ENCODE data around the gene ZNF575.

Gene ZNF575

GRCh38 chr19:43552198-43552450 is 19.1 kb downstream of the ZNF575 start:
- TF ChIP-seq CTCF (IDR thresholded peaks at IDR 0.05; ENCODE audit: low read depth, low read length, missing control alignments), result no peak

GRCh38 chr19:43552616-43553015 is 19.6 kb downstream of the ZNF575 start:
- no peak for TF ChIP-seq CTCF (IDR thresholded peaks at IDR 0.05; ENCODE audit: low read depth, low read length, missing control alignments)
- DNase-seq (ENCODE audit: low read depth), result no peak

More at GRCh38 chr19:43552198-43552450, 19.1 kb downstream of the ZNF575 start:
- no peak overlapping the region for H3K4me3 ChIP-seq (ENCODE audit: low read depth, low read length)
- no peak for DNase-seq (ENCODE audit: low read depth)

GRCh38 chr19:43553656-43554055 is 20.7 kb downstream of the ZNF575 start:
- no peak overlapping the region for H3K4me3 ChIP-seq (ENCODE audit: low read depth, low read length)
- DNase-seq (ENCODE audit: low read depth), result no peak
- no peak for TF ChIP-seq CTCF (IDR thresholded peaks at IDR 0.05; ENCODE audit: low read depth, low read length, missing control alignments)

More at GRCh38 chr19:43552616-43553015, 19.6 kb downstream of the ZNF575 start:
- H3K4me3 ChIP-seq (ENCODE audit: low read depth, low read length), result no peak overlapping the region

- no peak for DNase-seq (ENCODE audit: low read depth)
- no peak for TF ChIP-seq CTCF (IDR thresholded peaks at IDR 0.05; ENCODE audit: low read depth, low read length, missing control alignments)
- no peak overlapping the region for H3K4me3 ChIP-seq (ENCODE audit: low read depth, low read length)
Measured at GRCh38 chr19:43554317-43554895, 21.4 kb downstream of the ZNF575 start.

GRCh38 chr19:43555185-43555770 is 22.3 kb downstream of the ZNF575 start:
- H3K4me3 ChIP-seq (ENCODE audit: low read depth, low read length), result no peak overlapping the region
- DNase-seq (ENCODE audit: low read depth), result peak; percentile 44
- peak; percentile 94 for TF ChIP-seq CTCF (IDR thresholded peaks at IDR 0.05; ENCODE audit: low read depth, low read length, missing control alignments)

GRCh38 chr19:43560687-43561086 is 27.7 kb downstream of the ZNF575 start:
- TF ChIP-seq CTCF (IDR thresholded peaks at IDR 0.05; ENCODE audit: low read depth, low read length, missing control alignments), result peak; percentile 12
- DNase-seq (ENCODE audit: low read depth), result no peak

More at GRCh38 chr19:43560687-43561086, 27.7 kb downstream of the ZNF575 start:
- H3K4me3 ChIP-seq (ENCODE audit: low read depth, low read length), result no peak overlapping the region

Measured in GM12864 (cell line).